ENCODE measurements around the gene HACE1. TPM values are rescaled to one million over a fixed set of nuclear protein-coding genes. Genes with fewer than 3 reads are reported as not detected.

Gene HACE1
- total and polyA plus RNA-seq, 2 experiments from 2014 or later: 6.9 to 14.5 TPM

- Histone ChIP-seq H3K4me3 (no peak overlapping the region), H3K79me2 (no peaks in the 10 kb centered on the region), H3K9me2 (replicated peaks; ENCODE audit: insufficient read depth) (no peaks in the 10 kb centered on the region), H3K36me3 (replicated peaks; ENCODE audit: insufficient read depth, low read depth) (no peaks in the 10 kb centered on the region), H3K4me2 (no peak overlapping the region), H4K20me1 (ENCODE audit: insufficient read depth, poor library complexity, severe bottlenecking) (no peaks in the 10 kb centered on the region), H3K27ac (no peak overlapping the region), H3K27me3 (no peaks in the 10 kb centered on the region), H3K4me1 (ENCODE audit: insufficient read depth) (no peaks in the 10 kb centered on the region), H2AFZ (no peak overlapping the region), H3K9me3 (ENCODE audit: low read depth) (no peaks in the 10 kb centered on the region)
- no peak for TF ChIP-seq EZH2 (IDR thresholded peaks at IDR 0.05; ENCODE audit: borderline replicate concordance)
- TF ChIP-seq CTCF (IDR thresholded peaks at IDR 0.05; ENCODE audit: poor library complexity): no peak
- no peak for TF ChIP-seq EZH2phosphoT487 (IDR thresholded peaks at IDR 0.05; ENCODE audit: low read depth, severe bottlenecking, unreplicated experiment)
- peak; percentile 63 for DNase-seq (ENCODE audit: low spot score)
- 59% methylated on average over 7 of the region's 7 CpGs for WGBS (ENCODE audit: low lambda C conversion rate, missing lambda C conversion rate)
Observed at GRCh38 chr6:104887350-104887749, 27.6 kb upstream of the HACE1 start.

- H2AFZ ChIP-seq: no peak overlapping the region
- H3K9me3 ChIP-seq (ENCODE audit: low read depth): no peaks in the 10 kb centered on the region
- H3K4me1 ChIP-seq (ENCODE audit: insufficient read depth): no peaks in the 10 kb centered on the region
- no peak overlapping the region for H3K4me3 ChIP-seq
- no peaks in the 10 kb centered on the region for H3K36me3 ChIP-seq (replicated peaks; ENCODE audit: insufficient read depth, low read depth)
- H3K27me3 ChIP-seq: no peaks in the 10 kb centered on the region
- DNase-seq (ENCODE audit: low spot score): no peak
- no peaks in the 10 kb centered on the region for H4K20me1 ChIP-seq (ENCODE audit: insufficient read depth, poor library complexity, severe bottlenecking)
- no peaks in the 10 kb centered on the region for H3K79me2 ChIP-seq
- TF ChIP-seq CTCF (IDR thresholded peaks at IDR 0.05; ENCODE audit: poor library complexity) (no peak), EZH2 (IDR thresholded peaks at IDR 0.05; ENCODE audit: borderline replicate concordance) (no peak), EZH2phosphoT487 (IDR thresholded peaks at IDR 0.05; ENCODE audit: low read depth, severe bottlenecking, unreplicated experiment) (no peak)
- 93% methylated on average over 19 of the region's 19 CpGs for WGBS (ENCODE audit: low lambda C conversion rate, missing lambda C conversion rate)
- no peak overlapping the region for H3K27ac ChIP-seq
- H3K4me2 ChIP-seq: no peak overlapping the region
- H3K9me2 ChIP-seq (replicated peaks; ENCODE audit: insufficient read depth): no peaks in the 10 kb centered on the region
Observed at GRCh38 chr6:104885518-104886043, 25.9 kb upstream of the HACE1 start.

- H3K9me2 ChIP-seq (replicated peaks; ENCODE audit: insufficient read depth): no peaks in the 10 kb centered on the region
- no peak overlapping the region for H3K4me2 ChIP-seq
- DNase-seq (ENCODE audit: low spot score): no peak
- no peaks in the 10 kb centered on the region for H3K79me2 ChIP-seq
- H3K27ac ChIP-seq: no peak overlapping the region
- H3K27me3 ChIP-seq: no peaks in the 10 kb centered on the region
- no peak overlapping the region for H3K4me3 ChIP-seq
- 86% methylated on average over 12 of the region's 12 CpGs for WGBS (ENCODE audit: low lambda C conversion rate, missing lambda C conversion rate)
- H3K9me3 ChIP-seq (ENCODE audit: low read depth): no peaks in the 10 kb centered on the region
- no peaks in the 10 kb centered on the region for H4K20me1 ChIP-seq (ENCODE audit: insufficient read depth, poor library complexity, severe bottlenecking)
- no peak overlapping the region for H2AFZ ChIP-seq
- no peak for TF ChIP-seq EZH2phosphoT487 (IDR thresholded peaks at IDR 0.05; ENCODE audit: low read depth, severe bottlenecking, unreplicated experiment)
- TF ChIP-seq EZH2 (IDR thresholded peaks at IDR 0.05; ENCODE audit: borderline replicate concordance): no peak
- TF ChIP-seq CTCF (IDR thresholded peaks at IDR 0.05; ENCODE audit: poor library complexity): no peak
- no peaks in the 10 kb centered on the region for H3K36me3 ChIP-seq (replicated peaks; ENCODE audit: insufficient read depth, low read depth)
- H3K4me1 ChIP-seq (ENCODE audit: insufficient read depth): no peaks in the 10 kb centered on the region
Observed at GRCh38 chr6:104884867-104885517, 25.3 kb upstream of the HACE1 start.
